ENCODE data around the gene BBS7. TPM values are rescaled to one million over a fixed set of nuclear protein-coding genes. Genes with fewer than 3 reads are reported as not detected.

The BBS7 gene
- total and polyA plus RNA-seq, 2 donors (not counting 3 experiments of a cell fraction or from before 2014, with no cell fraction given): 20.0 to 21.7 TPM

GRCh38 chr4:121819216-121819965, 50.9 kb downstream of the BBS7 start:
- intact Hi-C loops (cut with micrococcal nuclease): no loop called here
- ChIA-PET CTCF (interaction anchor here (1.2 kb wide), 1 partner anchor 9 kb away, joined by 4 read pairs; no protein-coding TSS in a partner anchor), POLR2A (interaction anchor here (0.6 kb wide), 1 partner anchor 372 kb away, joined by 3 read pairs; no protein-coding TSS in a partner anchor)
- H3K4me3 ChIP-seq (replicated peaks in 1 of 3; ENCODE audit: insufficient read depth in 1 of 3, low read depth in 1 of 3, low read length in 3 of 3): no peak overlapping the region
- H3K4me1 ChIP-seq (ENCODE audit: control insufficient read depth, extremely low read depth, insufficient read depth, low read length): peaks cover 27% of the 10 kb centered on the region
- H3K79me2 ChIP-seq (ENCODE audit: control insufficient read depth, insufficient read depth, low read length): peaks cover 65% of the 10 kb centered on the region
- no peak overlapping the region for H3K9ac ChIP-seq (replicated peaks; ENCODE audit: extremely low read depth, insufficient read depth, low read length)
- H4K20me1 ChIP-seq (replicated peaks; ENCODE audit: control insufficient read depth, extremely low read depth, insufficient read depth, low read length): peaks cover 2% of the 10 kb centered on the region
- FAIRE-seq (no peak), DNase-seq (ENCODE audit: low read depth, low spot score) (peak; percentile 44)
- no peak overlapping the region for H2AFZ ChIP-seq (ENCODE audit: low read depth, low read length)
- no peaks in the 10 kb centered on the region for H3K9me3 ChIP-seq (replicated peaks; ENCODE audit: control insufficient read depth, insufficient read depth, low read length)
- no TSS peak for BruUV-seq (replicated peaks)
- dilution Hi-C loops (cut with MboI; ENCODE audit: extremely low pct_ligation_motif_present, low sequenced_read_pairs): no loop called here
- H3K4me2 ChIP-seq (ENCODE audit: insufficient read depth, low read length): no peak overlapping the region
- no peak overlapping the region for H3K27ac ChIP-seq (ENCODE audit: insufficient read depth, low read depth, low read length)
- TF ChIP-seq POLR2AphosphoS5 (IDR thresholded peaks at IDR 0.05; ENCODE audit: insufficient read depth, low read depth, low read length): no peak
- TF ChIP-seq JUN (IDR thresholded peaks at IDR 0.05; ENCODE audit: borderline replicate concordance, insufficient read depth, insufficient read length, low read depth): no peak
- no peak for TF ChIP-seq MYC (IDR thresholded peaks at IDR 0.05; ENCODE audit: low read depth, low read length)
- TF ChIP-seq MAX (IDR thresholded peaks at IDR 0.05; ENCODE audit: insufficient read depth, insufficient read length): no peak
- no peak for TF ChIP-seq POLR2A (IDR thresholded peaks at IDR 0.05; ENCODE audit: low read depth, low read length)
- TF ChIP-seq EZH2 (IDR thresholded peaks at IDR 0.05; ENCODE audit: borderline replicate concordance, low read depth, low read length, severe bottlenecking): no peak
- no peak for TF ChIP-seq FOS (IDR thresholded peaks at IDR 0.05; ENCODE audit: borderline replicate concordance, insufficient read depth, low read length)
- TF ChIP-seq, protein P1, sequence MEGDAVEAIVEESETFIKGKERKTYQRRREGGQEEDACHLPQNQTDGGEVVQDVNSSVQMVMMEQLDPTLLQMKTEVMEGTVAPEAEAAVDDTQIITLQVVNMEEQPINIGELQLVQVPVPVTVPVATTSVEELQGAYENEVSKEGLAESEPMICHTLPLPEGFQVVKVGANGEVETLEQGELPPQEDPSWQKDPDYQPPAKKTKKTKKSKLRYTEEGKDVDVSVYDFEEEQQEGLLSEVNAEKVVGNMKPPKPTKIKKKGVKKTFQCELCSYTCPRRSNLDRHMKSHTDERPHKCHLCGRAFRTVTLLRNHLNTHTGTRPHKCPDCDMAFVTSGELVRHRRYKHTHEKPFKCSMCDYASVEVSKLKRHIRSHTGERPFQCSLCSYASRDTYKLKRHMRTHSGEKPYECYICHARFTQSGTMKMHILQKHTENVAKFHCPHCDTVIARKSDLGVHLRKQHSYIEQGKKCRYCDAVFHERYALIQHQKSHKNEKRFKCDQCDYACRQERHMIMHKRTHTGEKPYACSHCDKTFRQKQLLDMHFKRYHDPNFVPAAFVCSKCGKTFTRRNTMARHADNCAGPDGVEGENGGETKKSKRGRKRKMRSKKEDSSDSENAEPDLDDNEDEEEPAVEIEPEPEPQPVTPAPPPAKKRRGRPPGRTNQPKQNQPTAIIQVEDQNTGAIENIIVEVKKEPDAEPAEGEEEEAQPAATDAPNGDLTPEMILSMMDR (IDR thresholded peaks at IDR 0.05; ENCODE audit: extremely low read depth in 1 of 2, insufficient read depth in 1 of 2, low read depth in 1 of 2, low read length in 2 of 2): no peak
- TF ChIP-seq GATA2 (IDR thresholded peaks at IDR 0.05; ENCODE audit: insufficient read depth, insufficient read length, low read depth, low read length): no peak
- no peaks in the 10 kb centered on the region for H3K9me1 ChIP-seq (replicated peaks; ENCODE audit: control insufficient read depth, extremely low read depth, insufficient read depth, low read length)
- no peaks in the 10 kb centered on the region for H3K27me3 ChIP-seq (ENCODE audit: control insufficient read depth in 2 of 2, insufficient read depth in 2 of 2, low read length in 2 of 2)
- peaks cover 0 to 47% of the 10 kb centered on the region in 2 experiments for H3K36me3 ChIP-seq (ENCODE audit: control insufficient read depth in 2 of 2, extremely low read depth in 1 of 2, insufficient read depth in 2 of 2, low read length in 2 of 2)
